ENCODE measurements around the gene HOXB5. TPM values are rescaled to one million over a fixed set of nuclear protein-coding genes. Genes with fewer than 3 reads are reported as not detected.
A peak's percentile ranks its signal among the peaks of the same experiment; 100 is the strongest.

HOXB5 gene
- total and polyA plus RNA-seq, 8 donors = 3.3 to 37.5 (median 28.9) TPM

- Histone ChIP-seq H3K36me3 (no peaks in the 10 kb centered on the region), H3K4me3 (no peak overlapping the region), H3K27me3 (peaks cover 51 to 100% of the 10 kb centered on the region in 2 donors), H3K4me1 (peaks cover 8 to 56% of the 10 kb centered on the region in 2 donors), H3K27ac (peak overlapping the region; percentile 76 to 90), H3K9me3 (no peaks in the 10 kb centered on the region)
- no peak for DNase-seq
- no peak for ATAC-seq
- TF ChIP-seq, protein P1, sequence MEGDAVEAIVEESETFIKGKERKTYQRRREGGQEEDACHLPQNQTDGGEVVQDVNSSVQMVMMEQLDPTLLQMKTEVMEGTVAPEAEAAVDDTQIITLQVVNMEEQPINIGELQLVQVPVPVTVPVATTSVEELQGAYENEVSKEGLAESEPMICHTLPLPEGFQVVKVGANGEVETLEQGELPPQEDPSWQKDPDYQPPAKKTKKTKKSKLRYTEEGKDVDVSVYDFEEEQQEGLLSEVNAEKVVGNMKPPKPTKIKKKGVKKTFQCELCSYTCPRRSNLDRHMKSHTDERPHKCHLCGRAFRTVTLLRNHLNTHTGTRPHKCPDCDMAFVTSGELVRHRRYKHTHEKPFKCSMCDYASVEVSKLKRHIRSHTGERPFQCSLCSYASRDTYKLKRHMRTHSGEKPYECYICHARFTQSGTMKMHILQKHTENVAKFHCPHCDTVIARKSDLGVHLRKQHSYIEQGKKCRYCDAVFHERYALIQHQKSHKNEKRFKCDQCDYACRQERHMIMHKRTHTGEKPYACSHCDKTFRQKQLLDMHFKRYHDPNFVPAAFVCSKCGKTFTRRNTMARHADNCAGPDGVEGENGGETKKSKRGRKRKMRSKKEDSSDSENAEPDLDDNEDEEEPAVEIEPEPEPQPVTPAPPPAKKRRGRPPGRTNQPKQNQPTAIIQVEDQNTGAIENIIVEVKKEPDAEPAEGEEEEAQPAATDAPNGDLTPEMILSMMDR (IDR thresholded peaks at IDR 0.05) = no peak
- intact Hi-C loops (cut with DNase I) = no loop called here
Measured at GRCh38 chr17:48588074-48588415, 5.5 kb downstream of the HOXB5 start.

DNA sequence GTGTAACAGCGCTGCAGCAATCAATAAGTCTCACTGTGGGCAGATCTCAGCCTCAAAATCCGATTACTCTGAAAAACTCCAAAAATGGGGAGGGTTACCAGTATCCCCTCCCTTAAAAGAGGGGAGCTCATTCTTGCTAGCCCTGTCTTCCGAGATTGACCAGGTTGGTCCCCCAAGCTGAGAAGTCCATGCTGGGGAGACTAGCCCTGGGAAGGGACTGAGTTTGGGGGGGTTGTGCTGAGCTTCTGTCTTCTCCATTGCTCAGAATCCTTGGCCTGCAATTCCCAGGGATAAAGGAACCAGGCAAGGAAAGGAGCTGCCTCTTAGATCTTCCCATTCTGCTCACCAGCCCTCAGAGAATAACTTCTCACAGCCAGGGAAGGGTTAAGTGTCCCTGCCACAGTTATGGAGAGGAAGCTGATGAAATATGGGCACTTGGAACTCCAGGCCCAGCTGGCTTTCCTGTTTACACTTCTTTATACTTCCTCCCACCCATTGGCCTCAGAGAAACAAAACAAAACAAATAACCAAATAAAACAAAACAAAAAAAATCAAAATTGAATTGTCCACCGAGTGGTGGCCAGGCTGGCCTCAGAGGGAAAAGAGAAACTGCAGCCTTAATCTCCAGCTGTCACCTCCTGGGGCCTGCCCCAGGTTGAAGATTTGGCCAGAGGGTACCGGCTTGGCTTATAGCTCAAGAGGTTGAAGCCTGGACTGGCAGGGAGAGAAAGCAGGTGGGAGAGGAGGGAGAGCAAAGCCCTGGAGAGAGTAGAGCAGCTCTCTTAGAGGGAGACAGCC, 6.1 kb downstream of the HOXB5 start:
- H3K27me3 ChIP-seq = peaks cover 52 to 100% of the 10 kb centered on the region in 2 donors
- TF ChIP-seq, protein P1 (IDR thresholded peaks at IDR 0.05) = no peak
- no peaks in the 10 kb centered on the region for H3K9me3 ChIP-seq
- H3K4me1 ChIP-seq = peaks cover 5 to 54% of the 10 kb centered on the region in 2 donors
- intact Hi-C loops (cut with DNase I) = no loop called here
- no peaks in the 10 kb centered on the region for H3K36me3 ChIP-seq
- H3K4me3 ChIP-seq = peak overlapping the region in 1 of 2 donors; percentile 1
- ATAC-seq (no peak), DNase-seq (peak in 2 of 4 donors; percentile 60 to 81)
- peak overlapping the region; percentile 76 to 90 for H3K27ac ChIP-seq

GRCh38 chr17:48586355-48587258, 7.0 kb downstream of the HOXB5 start:
- Histone ChIP-seq H3K27me3 (peaks cover 52 to 100% of the 10 kb centered on the region in 2 donors), H3K27ac (peak overlapping the region; percentile 76 to 90), H3K9me3 (no peaks in the 10 kb centered on the region), H3K4me3 (peak overlapping the region; percentile 36 to 62), H3K36me3 (no peaks in the 10 kb centered on the region), H3K4me1 (peaks cover 5 to 58% of the 10 kb centered on the region in 2 donors)
- DNase-seq = no peak
- peak; percentile 18 for ATAC-seq
- intact Hi-C loops (cut with DNase I) = no loop called here
- TF ChIP-seq, protein P1 (IDR thresholded peaks at IDR 0.05) = no peak

- DNase-seq (no peak), ATAC-seq (no peak)
- H3K9me3 ChIP-seq = no peaks in the 10 kb centered on the region
- TF ChIP-seq, protein P1 (IDR thresholded peaks at IDR 0.05) = no peak
- H3K4me3 ChIP-seq = no peak overlapping the region
- peaks cover 5 to 60% of the 10 kb centered on the region in 2 donors for H3K4me1 ChIP-seq
- peak overlapping the region in 1 of 2 donors; percentile 29 for H3K27ac ChIP-seq
- H3K27me3 ChIP-seq = peaks cover 64 to 100% of the 10 kb centered on the region in 2 donors
- intact Hi-C loops (cut with DNase I) = no loop called here
- no peaks in the 10 kb centered on the region for H3K36me3 ChIP-seq
Measured at GRCh38 chr17:48584223-48584741, 9.3 kb downstream of the HOXB5 start.

All from left lung (tissue), 10 donors.